Measurements from ENCODE around the gene PARVA. TPM values are rescaled to one million over a fixed set of nuclear protein-coding genes. Genes with fewer than 3 reads are reported as not detected.

Gene PARVA
- total and polyA plus RNA-seq, 2 of the 4 experiments (the other 2 are of a cell fraction), result 65.2 to 80.2 TPM

DNA sequence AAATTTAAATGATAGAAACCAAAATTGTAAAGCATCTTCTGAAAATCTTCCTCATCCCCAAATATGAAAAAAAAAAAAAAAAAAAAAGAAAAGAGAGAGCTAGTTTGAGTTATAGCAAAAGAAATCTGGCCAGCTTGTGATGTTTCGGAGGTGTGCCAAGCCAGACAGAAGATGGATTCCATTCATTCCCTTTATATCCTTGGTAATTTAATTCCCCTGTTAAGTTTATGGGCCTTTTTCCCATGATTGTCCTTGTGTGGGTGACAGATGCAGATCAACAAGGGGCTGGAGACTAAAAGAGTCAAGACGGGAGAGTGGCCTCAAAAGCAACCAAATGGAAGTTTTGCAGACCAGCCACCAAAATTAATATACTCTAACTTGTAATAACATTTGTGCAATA is 47.6 kb upstream of the PARVA start:
- CTCF ChIA-PET, result interaction anchor here (2.1 kb wide), 1 partner anchor 9 kb away, joined by 13 read pairs; no protein-coding TSS in a partner anchor
- no peaks in the 10 kb centered on the region for H3K27me3 ChIP-seq (ENCODE audit: control insufficient read depth, insufficient read depth, low read length)
- H4K5ac ChIP-seq (ENCODE audit: low read depth, low read length), result no peak overlapping the region
- no peak overlapping the region for H4K8ac ChIP-seq (ENCODE audit: low read depth in 2 of 2, low read length in 2 of 2)
- H2BK20ac ChIP-seq (ENCODE audit: low read depth, low read length), result no peak overlapping the region
- no peak overlapping the region for H2BK15ac ChIP-seq (ENCODE audit: low read depth, low read length)
- H3K14ac ChIP-seq (replicated peaks; ENCODE audit: low read depth, low read length), result no peak overlapping the region
- no peaks in the 10 kb centered on the region; the same call in 1 of the 2 replicates for H3K36me3 ChIP-seq (ENCODE audit: control insufficient read depth, insufficient read depth, low read length)
- POLR2A ChIA-PET (ENCODE audit: unreplicated experiment), result no interaction called here
- H2AFZ ChIP-seq (replicated peaks; ENCODE audit: low read length, poor library complexity), result no peak overlapping the region
- H2AK9ac ChIP-seq (replicated peaks; ENCODE audit: low read depth, low read length, poor library complexity), result no peak overlapping the region
- H3K4me2 ChIP-seq (ENCODE audit: low read depth, low read length), result no peak overlapping the region
- no peak overlapping the region for H3K4me3 ChIP-seq (ENCODE audit: insufficient read depth, low read depth, low read length)
- no peak overlapping the region for H3K23ac ChIP-seq (ENCODE audit: low read depth, low read length)
- H2BK5ac ChIP-seq (ENCODE audit: low read depth, low read length, poor library complexity, severe bottlenecking), result no peak overlapping the region
- no peak overlapping the region for H4K91ac ChIP-seq (ENCODE audit: insufficient read depth, low read depth, low read length)
- intact Hi-C loops (cut with micrococcal nuclease), result loop anchor here (2.0 to 10.0 kb wide), 7 partner anchors 41 to 633 kb away; partner anchors contain the start of gene TEAD1
- H3K4me1 ChIP-seq (ENCODE audit: control insufficient read depth, insufficient read depth, low read length), result peaks cover 4% of the 10 kb centered on the region
- TF ChIP-seq, protein P1, sequence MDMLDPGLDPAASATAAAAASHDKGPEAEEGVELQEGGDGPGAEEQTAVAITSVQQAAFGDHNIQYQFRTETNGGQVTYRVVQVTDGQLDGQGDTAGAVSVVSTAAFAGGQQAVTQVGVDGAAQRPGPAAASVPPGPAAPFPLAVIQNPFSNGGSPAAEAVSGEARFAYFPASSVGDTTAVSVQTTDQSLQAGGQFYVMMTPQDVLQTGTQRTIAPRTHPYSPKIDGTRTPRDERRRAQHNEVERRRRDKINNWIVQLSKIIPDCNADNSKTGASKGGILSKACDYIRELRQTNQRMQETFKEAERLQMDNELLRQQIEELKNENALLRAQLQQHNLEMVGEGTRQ (IDR thresholded peaks at IDR 0.05; ENCODE audit: low read depth, low read length), result no peak
- no peak for TF ChIP-seq NFE2L2 (IDR thresholded peaks at IDR 0.05; ENCODE audit: low read depth, low read length)
- TF ChIP-seq, protein P2, sequence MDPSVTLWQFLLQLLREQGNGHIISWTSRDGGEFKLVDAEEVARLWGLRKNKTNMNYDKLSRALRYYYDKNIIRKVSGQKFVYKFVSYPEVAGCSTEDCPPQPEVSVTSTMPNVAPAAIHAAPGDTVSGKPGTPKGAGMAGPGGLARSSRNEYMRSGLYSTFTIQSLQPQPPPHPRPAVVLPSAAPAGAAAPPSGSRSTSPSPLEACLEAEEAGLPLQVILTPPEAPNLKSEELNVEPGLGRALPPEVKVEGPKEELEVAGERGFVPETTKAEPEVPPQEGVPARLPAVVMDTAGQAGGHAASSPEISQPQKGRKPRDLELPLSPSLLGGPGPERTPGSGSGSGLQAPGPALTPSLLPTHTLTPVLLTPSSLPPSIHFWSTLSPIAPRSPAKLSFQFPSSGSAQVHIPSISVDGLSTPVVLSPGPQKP (IDR thresholded peaks at IDR 0.05; ENCODE audit: borderline replicate concordance, low read depth, low read length), result no peak
- TF ChIP-seq, protein P3, sequence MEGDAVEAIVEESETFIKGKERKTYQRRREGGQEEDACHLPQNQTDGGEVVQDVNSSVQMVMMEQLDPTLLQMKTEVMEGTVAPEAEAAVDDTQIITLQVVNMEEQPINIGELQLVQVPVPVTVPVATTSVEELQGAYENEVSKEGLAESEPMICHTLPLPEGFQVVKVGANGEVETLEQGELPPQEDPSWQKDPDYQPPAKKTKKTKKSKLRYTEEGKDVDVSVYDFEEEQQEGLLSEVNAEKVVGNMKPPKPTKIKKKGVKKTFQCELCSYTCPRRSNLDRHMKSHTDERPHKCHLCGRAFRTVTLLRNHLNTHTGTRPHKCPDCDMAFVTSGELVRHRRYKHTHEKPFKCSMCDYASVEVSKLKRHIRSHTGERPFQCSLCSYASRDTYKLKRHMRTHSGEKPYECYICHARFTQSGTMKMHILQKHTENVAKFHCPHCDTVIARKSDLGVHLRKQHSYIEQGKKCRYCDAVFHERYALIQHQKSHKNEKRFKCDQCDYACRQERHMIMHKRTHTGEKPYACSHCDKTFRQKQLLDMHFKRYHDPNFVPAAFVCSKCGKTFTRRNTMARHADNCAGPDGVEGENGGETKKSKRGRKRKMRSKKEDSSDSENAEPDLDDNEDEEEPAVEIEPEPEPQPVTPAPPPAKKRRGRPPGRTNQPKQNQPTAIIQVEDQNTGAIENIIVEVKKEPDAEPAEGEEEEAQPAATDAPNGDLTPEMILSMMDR (conservative IDR thresholded peaks at IDR 0.05; ENCODE audit: low read depth, low read length), result no peak
- TF ChIP-seq FOS (IDR thresholded peaks at IDR 0.05; ENCODE audit: low read depth, low read length), result no peak
- no peak for TF ChIP-seq MXI1 (IDR thresholded peaks at IDR 0.05; ENCODE audit: borderline replicate concordance, low read depth, low read length)
- no peak for TF ChIP-seq MAZ (IDR thresholded peaks at IDR 0.05; ENCODE audit: borderline replicate concordance, low read depth, low read length)
- no peak for TF ChIP-seq RFX5 (IDR thresholded peaks at IDR 0.05; ENCODE audit: low read depth, low read length)
- no peak for TF ChIP-seq BHLHE40 (IDR thresholded peaks at IDR 0.05; ENCODE audit: low read depth, low read length)
- no peak for TF ChIP-seq SMC3 (IDR thresholded peaks at IDR 0.05; ENCODE audit: low read depth, low read length)
- TF ChIP-seq RCOR1 (IDR thresholded peaks at IDR 0.05; ENCODE audit: insufficient replicate concordance, low read length), result no peak
- no peak for TF ChIP-seq MAFK (IDR thresholded peaks at IDR 0.05; ENCODE audit: low read depth, low read length)
- no peak for TF ChIP-seq RAD21 (IDR thresholded peaks at IDR 0.05; ENCODE audit: low read length)
- no peak for TF ChIP-seq CHD1 (IDR thresholded peaks at IDR 0.05; ENCODE audit: low read depth, low read length)
- no peak for TF ChIP-seq POLR2A (IDR thresholded peaks at IDR 0.05; ENCODE audit: low read depth, low read length)
- no peak overlapping the region for H2BK120ac ChIP-seq (ENCODE audit: low read depth, low read length)
- H3K56ac ChIP-seq (ENCODE audit: extremely low read depth, insufficient read depth, low read length), result no peak overlapping the region
- H3K27ac ChIP-seq (ENCODE audit: insufficient read depth, low read length), result no peak overlapping the region
- no peak overlapping the region for H3K18ac ChIP-seq (ENCODE audit: low read depth, low read length)
- dilution Hi-C loops (cut with HindIII; ENCODE audit: low sequenced_read_pairs, unreplicated experiment), result no loop called here
- WGBS, 2 experiments (ENCODE audit: extremely low coverage in 2 of 2, insufficient read length in 1 of 2), result no CpG with 5 or more reads among the region's 2 CpGs
- H4K20me1 ChIP-seq (ENCODE audit: insufficient read depth, low read length), result no peaks in the 10 kb centered on the region
- ATAC-seq (ENCODE audit: low read depth) (no peak), DNase-seq (no peak)
- no peak overlapping the region for H2AK5ac ChIP-seq (ENCODE audit: low read depth, low read length)
- H3K9me3 ChIP-seq (ENCODE audit: control insufficient read depth, insufficient read depth, low read length), result no peaks in the 10 kb centered on the region; the same call in 1 of the 2 replicates
- no peak overlapping the region for H3K4ac ChIP-seq (ENCODE audit: low read depth, low read length)
- H3K9me1 ChIP-seq (ENCODE audit: insufficient read depth, low read length), result no peaks in the 10 kb centered on the region
- H3K9ac ChIP-seq (ENCODE audit: low read depth, low read length), result no peak overlapping the region
- H3K79me1 ChIP-seq (ENCODE audit: low read depth in 1 of 2, low read length in 2 of 2), result no peaks in the 10 kb centered on the region
- no TSS peak for BruUV-seq (replicated peaks)
- in situ Hi-C loops (cut with MboI; ENCODE audit: low sequenced_read_pairs), result loop anchor here (10.0 kb wide), 1 partner anchor 555 kb away; no protein-coding TSS in a partner anchor
